NCI-H2196 (cell line): ENCODE data around the gene ZNF304.
A peak's percentile ranks its signal among the peaks of the same experiment; 100 is the strongest.

Experiments used
- DNase-seq: peaks from one replicate; lab custom pipeline; 2025; ENCODE audit not compliant: unreplicated experiment; lab: John Stamatoyannopoulos, UW

ZNF304 gene

GRCh38 chr19:57350877-57351805, at the start of gene ZNF304:
TSS of gene ZNF304 (plus strand) at chr19:57351271. CDS start at chr19:57351665, 394 bp downstream.
- peak; percentile 96 for DNase-seq

GRCh38 chr19:57302020-57302465, 49.0 kb upstream of the ZNF304 start:
- DNase-seq: no peak

GRCh38 chr19:57302727-57303401, 48.2 kb upstream of the ZNF304 start:
- DNase-seq: no peak

- DNase-seq: no peak
Observed at GRCh38 chr19:57305056-57305455, 46.0 kb upstream of the ZNF304 start.

GRCh38 chr19:57308514-57308913, 42.6 kb upstream of the ZNF304 start:
- no peak for DNase-seq

- no peak for DNase-seq
Observed at GRCh38 chr19:57310792-57311191, 40.3 kb upstream of the ZNF304 start.

GRCh38 chr19:57314146-57314545, 36.9 kb upstream of the ZNF304 start:
- no peak for DNase-seq

- no peak for DNase-seq
Observed at GRCh38 chr19:57317503-57317902, 33.6 kb upstream of the ZNF304 start.

GRCh38 chr19:57319869-57320179, 31.2 kb upstream of the ZNF304 start:
- DNase-seq: no peak

- DNase-seq: peak; percentile 96
Observed at GRCh38 chr19:57320180-57321084, 30.6 kb upstream of the ZNF304 start, which contains the start of gene ZNF543. TSS of gene ZNF543 (plus strand) at chr19:57320472. CDS start at chr19:57320854, 382 bp downstream.

GRCh38 chr19:57321116-57321515, 30.0 kb upstream of the ZNF304 start:
- no peak for DNase-seq

GRCh38 chr19:57321751-57322150, 29.3 kb upstream of the ZNF304 start:
- DNase-seq: no peak

GRCh38 chr19:57324992-57325391, 26.1 kb upstream of the ZNF304 start:
- no peak for DNase-seq

- DNase-seq: no peak
Observed at GRCh38 chr19:57327993-57328392, 23.1 kb upstream of the ZNF304 start.

- DNase-seq: no peak
Observed at GRCh38 chr19:57334191-57334590, 16.9 kb upstream of the ZNF304 start.

- no peak for DNase-seq
Observed at GRCh38 chr19:57338877-57339276, 12.2 kb upstream of the ZNF304 start.

GRCh38 chr19:57342582-57342981, 8.5 kb upstream of the ZNF304 start:
- DNase-seq: no peak

- no peak for DNase-seq
Observed at GRCh38 chr19:57348136-57348535, 2.9 kb upstream of the ZNF304 start.

- no peak for DNase-seq
Observed at GRCh38 chr19:57351867-57352266, 796 bp downstream of the ZNF304 start.

GRCh38 chr19:57355916-57356315, 4.8 kb downstream of the ZNF304 start:
- no peak for DNase-seq

GRCh38 chr19:57357406-57357805, 6.3 kb downstream of the ZNF304 start:
- DNase-seq: no peak
